ENCODE data around the gene STK10. TPM values are rescaled to one million over a fixed set of nuclear protein-coding genes. Genes with fewer than 3 reads are reported as not detected.

The STK10 gene
- total RNA-seq, 1 experiment from 2014 or later = 25.7 TPM

DNA sequence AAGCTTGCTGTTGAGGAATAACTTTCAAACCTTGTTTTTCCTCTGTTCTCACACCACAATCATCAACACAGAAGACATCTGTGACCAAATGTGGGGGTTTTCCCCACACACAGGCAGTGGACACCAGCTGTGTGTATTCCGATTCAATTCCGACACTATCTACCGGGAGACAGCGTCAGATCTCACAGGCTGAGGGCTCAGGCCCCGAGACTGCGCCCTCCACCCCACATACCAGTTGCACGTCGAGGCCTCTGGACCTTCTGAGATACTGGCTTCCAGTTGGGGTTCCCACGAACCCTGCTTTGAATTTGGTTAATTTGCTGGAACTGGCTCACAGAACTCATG, 41.3 kb downstream of the STK10 start:
- no peaks in the 10 kb centered on the region for H3K9me3 ChIP-seq (ENCODE audit: low read length)
- no peak overlapping the region for H3K4me2 ChIP-seq (ENCODE audit: low read length)
- 0 out of 2 replicates have a peak, but pooled peaks cover 3% of the 10 kb centered on the region for H3K36me3 ChIP-seq (ENCODE audit: low read depth, low read length)
- peaks cover 10% of the 10 kb centered on the region for H3K79me2 ChIP-seq (ENCODE audit: low read length)
- CTCF ChIA-PET = no interaction called here
- TF ChIP-seq, protein P1, sequence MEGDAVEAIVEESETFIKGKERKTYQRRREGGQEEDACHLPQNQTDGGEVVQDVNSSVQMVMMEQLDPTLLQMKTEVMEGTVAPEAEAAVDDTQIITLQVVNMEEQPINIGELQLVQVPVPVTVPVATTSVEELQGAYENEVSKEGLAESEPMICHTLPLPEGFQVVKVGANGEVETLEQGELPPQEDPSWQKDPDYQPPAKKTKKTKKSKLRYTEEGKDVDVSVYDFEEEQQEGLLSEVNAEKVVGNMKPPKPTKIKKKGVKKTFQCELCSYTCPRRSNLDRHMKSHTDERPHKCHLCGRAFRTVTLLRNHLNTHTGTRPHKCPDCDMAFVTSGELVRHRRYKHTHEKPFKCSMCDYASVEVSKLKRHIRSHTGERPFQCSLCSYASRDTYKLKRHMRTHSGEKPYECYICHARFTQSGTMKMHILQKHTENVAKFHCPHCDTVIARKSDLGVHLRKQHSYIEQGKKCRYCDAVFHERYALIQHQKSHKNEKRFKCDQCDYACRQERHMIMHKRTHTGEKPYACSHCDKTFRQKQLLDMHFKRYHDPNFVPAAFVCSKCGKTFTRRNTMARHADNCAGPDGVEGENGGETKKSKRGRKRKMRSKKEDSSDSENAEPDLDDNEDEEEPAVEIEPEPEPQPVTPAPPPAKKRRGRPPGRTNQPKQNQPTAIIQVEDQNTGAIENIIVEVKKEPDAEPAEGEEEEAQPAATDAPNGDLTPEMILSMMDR (conservative IDR thresholded peaks at IDR 0.05; ENCODE audit: low read depth, low read length) = no peak
- TF ChIP-seq EZH2 (IDR thresholded peaks at IDR 0.05; ENCODE audit: low read length, unreplicated experiment) (no peak), EZH2phosphoT487 (IDR thresholded peaks at IDR 0.05; ENCODE audit: borderline replicate concordance, low read length) (no peak)
- H3K9ac ChIP-seq (ENCODE audit: low read length) = no peak overlapping the region
- H3K9me2 ChIP-seq (replicated peaks; ENCODE audit: low read length) = no peaks in the 10 kb centered on the region
- H3K27ac ChIP-seq (ENCODE audit: low read length) = no peak overlapping the region
- H3K4me3 ChIP-seq (ENCODE audit: low read length) = no peak overlapping the region
- ATAC-seq (no peak), DNase-seq (no peak)
- no TSS peak for BruUV-seq (replicated peaks)
- H3K4me1 ChIP-seq (ENCODE audit: insufficient read depth, low read length) = no peaks in the 10 kb centered on the region
- POLR2A ChIA-PET (ENCODE audit: unreplicated experiment) = no interaction called here
- H3F3A ChIP-seq (ENCODE audit: low read length, unreplicated experiment) = no peaks in the 10 kb centered on the region
- no peaks in the 10 kb centered on the region for H3K27me3 ChIP-seq (ENCODE audit: low read length)
- no peak overlapping the region for H2AFZ ChIP-seq (ENCODE audit: low read length)
- intact Hi-C loops (cut with micrococcal nuclease) = no loop called here
- no peaks in the 10 kb centered on the region; the same call in 1 of the 2 replicates for H4K20me1 ChIP-seq (ENCODE audit: low read length)

DNA sequence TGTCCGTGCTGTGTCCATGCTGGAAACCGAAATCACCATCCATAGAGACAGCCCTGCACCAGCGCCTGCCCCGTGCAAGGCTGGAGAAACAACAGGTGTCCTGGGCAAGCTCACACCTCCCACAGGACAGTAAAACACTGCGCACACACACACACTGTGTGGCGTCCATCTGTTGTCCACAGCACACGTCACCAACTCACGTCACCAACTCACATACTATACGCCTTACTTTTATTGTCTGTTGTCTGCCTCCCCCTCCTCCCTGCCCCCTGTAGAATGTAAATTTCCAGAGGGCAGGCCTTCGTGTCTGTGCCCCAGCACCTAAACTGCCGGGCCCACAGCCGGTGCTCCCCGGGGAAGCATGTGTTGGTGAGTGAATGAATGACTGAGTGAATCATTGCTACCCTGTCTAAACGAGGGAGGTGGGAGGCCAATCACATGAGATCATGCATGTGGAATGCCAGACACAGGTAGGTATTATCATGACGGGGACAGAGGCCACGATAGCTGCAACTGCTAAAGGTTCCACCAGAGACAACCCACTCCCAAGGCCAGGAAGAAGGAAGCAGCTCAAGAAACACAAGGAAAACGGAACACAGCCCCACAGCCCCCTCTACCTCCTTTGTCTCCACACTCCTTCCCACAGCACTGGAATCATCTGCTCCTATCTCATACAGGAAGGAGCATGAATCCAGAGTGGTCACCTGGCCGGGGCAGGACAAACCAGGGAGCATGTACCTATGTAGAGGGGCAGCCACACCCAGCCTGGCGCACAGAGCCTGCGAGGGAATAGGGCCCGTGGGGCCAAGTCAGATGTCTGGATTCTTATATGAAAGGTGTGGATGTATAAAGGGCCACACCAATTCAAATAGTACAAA, 41.9 kb downstream of the STK10 start:
- no peak overlapping the region for H3K27ac ChIP-seq (ENCODE audit: low read length)
- intact Hi-C loops (cut with micrococcal nuclease) = no loop called here
- no peak overlapping the region for H3K4me3 ChIP-seq (ENCODE audit: low read length)
- no peaks in the 10 kb centered on the region for H3K27me3 ChIP-seq (ENCODE audit: low read length)
- ChIA-PET POLR2A (ENCODE audit: unreplicated experiment) (no interaction called here), CTCF (no interaction called here)
- no peaks in the 10 kb centered on the region; the same call in 1 of the 2 replicates for H4K20me1 ChIP-seq (ENCODE audit: low read length)
- H3K9ac ChIP-seq (ENCODE audit: low read length) = no peak overlapping the region
- H3K9me2 ChIP-seq (replicated peaks; ENCODE audit: low read length) = no peaks in the 10 kb centered on the region
- ATAC-seq (no peak), DNase-seq (no peak)
- no peak overlapping the region for H3K4me2 ChIP-seq (ENCODE audit: low read length)
- no peaks in the 10 kb centered on the region for H3F3A ChIP-seq (ENCODE audit: low read length, unreplicated experiment)
- peaks cover 10% of the 10 kb centered on the region for H3K79me2 ChIP-seq (ENCODE audit: low read length)
- 0 out of 2 replicates have a peak, but pooled peaks cover 3% of the 10 kb centered on the region for H3K36me3 ChIP-seq (ENCODE audit: low read depth, low read length)
- H3K4me1 ChIP-seq (ENCODE audit: insufficient read depth, low read length) = no peaks in the 10 kb centered on the region
- no TSS peak for BruUV-seq (replicated peaks)
- no peak overlapping the region for H2AFZ ChIP-seq (ENCODE audit: low read length)
- TF ChIP-seq EZH2phosphoT487 (IDR thresholded peaks at IDR 0.05; ENCODE audit: borderline replicate concordance, low read length) = no peak
- TF ChIP-seq, protein P1 (conservative IDR thresholded peaks at IDR 0.05; ENCODE audit: low read depth, low read length) = no peak
- TF ChIP-seq EZH2 (IDR thresholded peaks at IDR 0.05; ENCODE audit: low read length, unreplicated experiment) = no peak
- no peaks in the 10 kb centered on the region for H3K9me3 ChIP-seq (ENCODE audit: low read length)

Data from PC-3 (cell line).